Heart right ventricle (tissue), 16 donors: Measurements from ENCODE around the gene MYO18B. TPM values are rescaled to one million over a fixed set of nuclear protein-coding genes. Genes with fewer than 3 reads are reported as not detected.
A peak's percentile ranks its signal among the peaks of the same experiment; 100 is the strongest.

Source experiments
- ATAC-seq, 8 donors: fragments of 200-7000 bp; cut with Tn5 transposase; one replicate each; pipeline ENCODE4 v1.9.1; 2020; ENCODE audit warnings: mild to moderate bottlenecking in 8 of 8, moderate library complexity in 8 of 8, moderate number of reproducible peaks in 1 of 8
- DNase-seq, 2 donors: peaks; one replicate each; pipeline ENCODE4 v3.0.0-alpha.2; 2020
- H3K27ac ChIP-seq, 10 donors: fragments of 200-600 bp; sonication (generic) in 2 of 10; one replicate each; pipeline versions ENCODE4 v1.5.0 to v1.8.0; 2020 to 2022; ENCODE audit warnings: mild to moderate bottlenecking in 3 of 10
- H3K27me3 ChIP-seq, 7 donors: fragments of 200-600 bp; one replicate each; pipeline ENCODE4 v1.8.0; 2021 to 2022; ENCODE audit warnings: mild to moderate bottlenecking in 2 of 7
- H3K36me3 ChIP-seq, 9 donors: fragments of 200-600 bp; sonication (generic) in 1 of 9; one replicate each; pipeline versions ENCODE4 v1.5.0 to v1.8.0; 2020 to 2022; ENCODE audit warnings: mild to moderate bottlenecking in 2 of 9
- H3K4me1 ChIP-seq, 9 donors: fragments of 200-600 bp; sonication (generic) in 1 of 9; one replicate each; pipeline versions ENCODE4 v1.5.0 to v1.8.0; 2020 to 2022; ENCODE audit warnings: mild to moderate bottlenecking in 4 of 9
- H3K4me3 ChIP-seq, 10 donors: fragments of 200-600 bp; sonication (generic) in 2 of 10; one replicate each; pipeline versions ENCODE4 v1.5.0 to v1.8.0; 2020 to 2022; ENCODE audit warnings: mild to moderate bottlenecking in 7 of 10, moderate library complexity in 2 of 10
- H3K9me3 ChIP-seq, 11 donors: fragments of 200-600 bp in 10 of 11; sonication (generic) in 2 of 11; one replicate each; pipeline versions ENCODE4 v1.5.0 to v1.8.0; 2013 to 2022; ENCODE audit warnings: mild to moderate bottlenecking in 2 of 11, control low read depth in 1 of 11, moderate library complexity in 1 of 11
- WGBS, 2 donors: extraction: QIAGEN DNeasy Blood & Tissue Kit; methylation state at CpG; one replicate each; pipeline ENCODE4 v1.1.7; 2013; ENCODE audit warnings: inconsistent platforms in 1 of 2; 5-methylcytosine and 5-hydroxymethylcytosine counted together
- intact Hi-C, 10 donors: fragments of 100-400 bp; cut with DNase I; formaldehyde crosslinking; loops; one replicate each; pipeline versions ENCODE4 v1.11.1 to v1.14.2; 2022
- polyA plus RNA-seq, 2 donors: library from polyadenylated mRNA; stranded (reverse); fragments of 200-250 nt; gene quantifications; one replicate each; pipeline ENCODE4 v1.2.3, GENCODE V29; 2013
- total RNA-seq, 10 donors: library from RNA; stranded (reverse); fragmentation: NEBNext Ultra II Directional in 3 of 10; extraction: Animal tissue kit (Norgen Biotek cat#: 25700) in 3 of 10; gene quantifications; one replicate each; pipeline versions ENCODE4 v1.2.1 to v1.2.4, GENCODE V29; 2021 to 2023
- TF ChIP-seq, protein P1 (sequence below), 9 donors: fragments of 200-600 bp; sonication (generic) in 2 of 9; IDR thresholded peaks; one replicate each; pipeline versions ENCODE4 v1.5.0 to v1.8.0; 2021 to 2022; ENCODE audit warnings: antibody characterized with exemption in 9 of 9, mild to moderate bottlenecking in 5 of 9, moderate library complexity in 1 of 9
- donor health status: Arrhythmogenic right ventricular cardiomyopathy.
- donor health status: ischemic (EF 13 %, LVEDD 7.1; RV severe dilation, severe dysfunction).
- donor health status: healthy with polysubstance abuse.
- donor health status: DM: no; HTN: yes; CAD: no.
- donor health status: DM: no; HTN: no; CAD: no.
- donor health status: ischemic (EF 25% LVEDD 6.9; RV normal size, moderate dysfunction).
- donor health status: ischemic (EF 25% LVEDD 5.7; RV mildly dilated, moderate dysfunction).
- donor health status: healthy.
- donor health status: DM: yes; HTN: yes; CAD: no.
- donor health status: Ischemic cardiomyopathy.
- donor health status: ischemic (EF 35%, LVEDD 5.7; RV mildly dilated, moderate dysfunction).
- donor health status: nonischemic (EF 11% LVEDD 7.7; RV severe dilation, severe dysfunction).
- donor health status: DM: yes; HTN: yes; CAD: no.
- donor health status: PGD.
- donor health status: ischemic (EF 29% LVEDD 5.4; RV normal size, mild dysfunction).
- donor health status: nonischemic (EF 23%, LVEDD 6.1; RV moderate dilation, normal function).

Gene MYO18B
- total and polyA plus RNA-seq, 12 donors: 111 to 407 (median 210) TPM

DNA sequence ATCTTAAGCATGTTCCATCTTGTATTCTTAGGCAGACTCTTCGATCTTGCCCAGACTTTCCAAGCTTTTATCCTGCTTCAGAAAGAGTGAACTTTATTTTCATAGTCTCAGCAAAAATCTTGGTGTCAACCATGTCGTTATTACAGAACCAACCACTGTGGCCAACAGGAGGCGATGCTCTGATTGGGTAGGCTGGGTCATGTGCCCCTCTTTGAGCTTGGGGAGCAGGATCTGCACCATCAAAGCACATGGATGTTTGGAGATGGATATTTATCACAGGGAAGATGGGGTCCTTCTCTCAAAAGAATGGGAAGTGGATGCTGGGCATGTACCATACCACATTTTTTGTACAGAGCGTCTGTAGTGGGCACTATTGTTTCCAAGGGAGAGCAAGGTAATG lies 197.4 kb downstream of the MYO18B start:
- H3K27ac ChIP-seq: no peak overlapping the region

DNA sequence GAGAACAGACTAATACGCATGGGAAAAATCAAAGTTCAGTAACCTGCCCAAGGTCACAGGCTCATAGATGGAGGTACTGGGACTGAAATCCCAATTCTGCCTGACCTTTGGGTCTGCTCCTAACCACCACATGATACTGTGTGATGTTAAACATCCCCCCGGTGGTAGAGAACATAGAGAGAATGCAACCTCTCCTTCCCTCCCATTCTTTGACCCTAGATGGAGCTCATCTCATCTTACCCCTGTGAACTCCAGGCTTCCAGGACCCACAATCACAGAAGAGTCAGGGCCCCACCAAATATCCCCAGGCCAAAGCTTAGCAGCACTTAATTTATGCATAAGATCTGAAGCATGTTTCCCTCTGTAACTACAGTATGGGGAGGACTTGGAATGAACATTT lies 198.5 kb downstream of the MYO18B start:
- Histone ChIP-seq H3K27ac (peak overlapping the region in 1 of 10 donors; percentile 81), H3K27me3 (no peaks in the 10 kb centered on the region), H3K9me3 (no peaks in the 10 kb centered on the region), H3K4me1 (peaks cover 0 to 26% (median 21%) of the 10 kb centered on the region in 9 donors), H3K36me3 (peaks cover 0 to 48% (median 0%) of the 10 kb centered on the region in 9 donors), H3K4me3 (no peak overlapping the region)
- DNase-seq (no peak), ATAC-seq (no peak)
- WGBS, 2 donors: 64 to 78% methylated on average over 2 of the region's 2 CpGs
- TF ChIP-seq, protein P1, sequence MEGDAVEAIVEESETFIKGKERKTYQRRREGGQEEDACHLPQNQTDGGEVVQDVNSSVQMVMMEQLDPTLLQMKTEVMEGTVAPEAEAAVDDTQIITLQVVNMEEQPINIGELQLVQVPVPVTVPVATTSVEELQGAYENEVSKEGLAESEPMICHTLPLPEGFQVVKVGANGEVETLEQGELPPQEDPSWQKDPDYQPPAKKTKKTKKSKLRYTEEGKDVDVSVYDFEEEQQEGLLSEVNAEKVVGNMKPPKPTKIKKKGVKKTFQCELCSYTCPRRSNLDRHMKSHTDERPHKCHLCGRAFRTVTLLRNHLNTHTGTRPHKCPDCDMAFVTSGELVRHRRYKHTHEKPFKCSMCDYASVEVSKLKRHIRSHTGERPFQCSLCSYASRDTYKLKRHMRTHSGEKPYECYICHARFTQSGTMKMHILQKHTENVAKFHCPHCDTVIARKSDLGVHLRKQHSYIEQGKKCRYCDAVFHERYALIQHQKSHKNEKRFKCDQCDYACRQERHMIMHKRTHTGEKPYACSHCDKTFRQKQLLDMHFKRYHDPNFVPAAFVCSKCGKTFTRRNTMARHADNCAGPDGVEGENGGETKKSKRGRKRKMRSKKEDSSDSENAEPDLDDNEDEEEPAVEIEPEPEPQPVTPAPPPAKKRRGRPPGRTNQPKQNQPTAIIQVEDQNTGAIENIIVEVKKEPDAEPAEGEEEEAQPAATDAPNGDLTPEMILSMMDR (IDR thresholded peaks at IDR 0.05): no peak
- intact Hi-C loops: no loop called here

More for the DNA sequence above, 197.4 kb downstream of the MYO18B start:
- H3K27me3 ChIP-seq: no peaks in the 10 kb centered on the region
- TF ChIP-seq, protein P1 (IDR thresholded peaks at IDR 0.05): no peak
- H3K4me3 ChIP-seq: no peak overlapping the region
- peaks cover 0 to 48% (median 0%) of the 10 kb centered on the region in 9 donors for H3K36me3 ChIP-seq
- no peak for ATAC-seq
- no peaks in the 10 kb centered on the region for H3K9me3 ChIP-seq
- DNase-seq: no peak
- intact Hi-C loops: loop anchor here in 1 of 10 donors (10.0 kb wide), 1 partner anchor 65 kb away; no protein-coding TSS in a partner anchor
- H3K4me1 ChIP-seq: peaks cover 0 to 26% (median 21%) of the 10 kb centered on the region in 9 donors
- WGBS, 2 donors: 86 to 94% methylated on average over 4 of the region's 4 CpGs

DNA sequence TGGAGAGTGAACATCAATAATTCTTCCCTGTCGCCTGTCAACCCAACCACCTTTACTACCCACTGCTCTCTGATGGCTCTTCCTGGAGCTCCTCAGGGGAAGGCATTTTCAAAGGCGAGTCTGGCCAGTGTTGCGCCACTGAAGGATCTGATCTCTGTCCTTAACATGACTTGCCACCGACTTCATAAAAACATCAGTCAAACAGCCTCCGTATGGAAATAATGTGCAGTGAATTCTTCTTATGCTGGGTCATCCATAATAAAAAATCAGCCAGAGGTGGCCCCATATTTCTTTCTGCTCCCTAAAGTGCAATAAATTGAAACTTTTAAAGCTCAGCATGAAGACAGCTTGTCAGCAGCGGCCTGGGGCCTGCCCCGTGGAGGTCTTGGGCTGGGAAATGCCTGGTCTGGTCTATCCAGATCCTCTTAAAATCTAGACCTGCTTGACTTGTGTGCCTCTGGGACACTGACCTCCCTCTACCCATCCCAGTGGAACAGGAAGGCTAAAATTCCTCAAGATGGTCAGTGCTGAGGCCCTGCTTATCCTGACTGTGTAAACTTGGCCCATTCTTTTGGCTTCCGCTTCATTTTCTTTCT lies 199.5 kb downstream of the MYO18B start:
- H3K27me3 ChIP-seq: no peaks in the 10 kb centered on the region
- DNase-seq (no peak), ATAC-seq (peak in 1 of 8 donors; percentile 20)
- intact Hi-C loops: no loop called here
- H3K9me3 ChIP-seq: no peaks in the 10 kb centered on the region
- 55 to 69% methylated on average over 8 of the region's 8 CpGs for WGBS, 2 donors
- H3K27ac ChIP-seq: peak overlapping the region in 7 of 10 donors; percentile 31 to 81 (median 58)
- peaks cover 0 to 26% (median 21%) of the 10 kb centered on the region in 9 donors for H3K4me1 ChIP-seq
- no peak overlapping the region for H3K4me3 ChIP-seq
- TF ChIP-seq, protein P1 (IDR thresholded peaks at IDR 0.05): no peak
- peaks cover 0 to 43% (median 0%) of the 10 kb centered on the region in 9 donors for H3K36me3 ChIP-seq

DNA sequence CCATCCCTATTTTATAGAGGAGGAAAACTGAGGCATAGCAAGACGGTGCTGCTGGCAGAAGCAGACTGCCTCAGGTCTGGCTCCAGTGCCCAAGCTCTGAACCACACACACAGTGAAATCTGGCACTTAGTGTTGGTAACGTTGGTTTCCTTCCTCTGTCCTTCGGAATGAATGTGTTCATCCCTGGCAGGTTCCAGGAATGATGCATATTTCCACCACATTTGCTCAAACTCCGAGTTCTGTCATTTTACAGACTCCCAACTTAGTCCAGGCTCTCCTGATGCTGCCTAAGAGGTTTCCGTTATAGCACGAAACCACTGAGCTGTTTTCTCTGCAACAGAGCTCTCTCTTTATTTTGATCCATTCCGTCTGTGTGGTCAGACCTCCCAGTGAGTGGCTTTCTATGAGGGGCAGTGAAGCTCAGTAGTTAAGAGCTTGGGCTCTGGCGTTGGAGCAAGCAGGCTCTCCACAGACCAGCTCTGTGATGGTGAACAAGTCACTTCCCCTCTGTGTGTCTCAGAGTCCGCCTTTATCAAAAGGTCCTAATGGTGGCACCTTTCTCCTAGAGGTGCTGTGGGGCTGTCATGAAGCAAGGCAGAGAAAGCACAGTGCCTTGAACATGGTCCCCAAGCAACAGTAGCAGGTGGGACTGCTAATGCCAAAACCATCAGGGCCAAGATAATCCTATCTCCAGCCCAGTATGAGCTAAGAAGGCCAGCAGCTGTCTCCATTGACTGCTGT lies 200.3 kb downstream of the MYO18B start:
- peaks cover 0 to 26% (median 21%) of the 10 kb centered on the region in 9 donors for H3K4me1 ChIP-seq
- no peaks in the 10 kb centered on the region for H3K27me3 ChIP-seq
- WGBS, 2 donors: 56 to 64% methylated on average over 9 of the region's 9 CpGs
- H3K9me3 ChIP-seq: no peaks in the 10 kb centered on the region
- peaks cover 0 to 46% (median 0%) of the 10 kb centered on the region in 9 donors for H3K36me3 ChIP-seq
- TF ChIP-seq, protein P1 (IDR thresholded peaks at IDR 0.05): no peak
- peak overlapping the region in 7 of 10 donors; percentile 39 to 81 (median 58) for H3K27ac ChIP-seq
- peak; percentile 17 to 85 (median 62) for ATAC-seq
- H3K4me3 ChIP-seq: no peak overlapping the region
- DNase-seq: peak in 1 of 2 donors; percentile 30
- intact Hi-C loops: no loop called here
